ENCODE data around the gene CRIP2.
A peak's percentile ranks its signal among the peaks of the same experiment; 100 is the strongest.

Gene CRIP2

GRCh38 chr14:105496831-105497591 is 22.4 kb downstream of the CRIP2 start:
- no peaks in the 10 kb centered on the region for H3K79me2 ChIP-seq (ENCODE audit: control insufficient read depth, insufficient read depth, low read length, poor library complexity)
- H2BK5ac ChIP-seq (ENCODE audit: low read depth, low read length, poor library complexity): no peak overlapping the region
- H2AFZ ChIP-seq (ENCODE audit: insufficient read depth, low read length, poor library complexity): no peak overlapping the region
- no peak overlapping the region for H3K14ac ChIP-seq (ENCODE audit: low read length)
- H3K9ac ChIP-seq (ENCODE audit: low read length): no peak overlapping the region
- no peak overlapping the region for H4K8ac ChIP-seq (ENCODE audit: low read depth, low read length)
- no peak overlapping the region for H3K4ac ChIP-seq (ENCODE audit: low read depth, low read length)
- WGBS (ENCODE audit: extremely low coverage, insufficient coverage, insufficient read length): no CpG with 5 or more reads among the region's 32 CpGs
- H2BK12ac ChIP-seq (ENCODE audit: low read length): no peak overlapping the region
- H4K91ac ChIP-seq (ENCODE audit: low read depth, low read length): no peak overlapping the region
- H4K12ac ChIP-seq (ENCODE audit: low read depth, low read length): no peak overlapping the region
- no peak overlapping the region for H2BK120ac ChIP-seq (ENCODE audit: insufficient read depth, low read length, poor library complexity)
- H3K27me3 ChIP-seq (ENCODE audit: insufficient read depth, low read length): no peaks in the 10 kb centered on the region
- H3K4me2 ChIP-seq (ENCODE audit: low read length): no peak overlapping the region
- H3K27ac ChIP-seq (ENCODE audit: low read depth, low read length): no peak overlapping the region
- H3K4me3 ChIP-seq (ENCODE audit: low read depth, low read length): no peak overlapping the region
- H3K23ac ChIP-seq (ENCODE audit: low read length): no peak overlapping the region
- peaks cover 36% of the 10 kb centered on the region for H3K9me3 ChIP-seq (ENCODE audit: insufficient read depth, low read depth, low read length)
- peaks cover under 1 to 2% of the 10 kb centered on the region in 2 experiments for H3K4me1 ChIP-seq (ENCODE audit: control insufficient read depth in 1 of 2, insufficient read depth in 2 of 2, low read length in 2 of 2)
- DNase-seq: peak in 1 of 2 donors; percentile 58
- peaks cover 3 to 9% of the 10 kb centered on the region in 2 experiments for H3K36me3 ChIP-seq (ENCODE audit: control insufficient read depth in 1 of 2, insufficient read depth in 2 of 2, low read length in 2 of 2)
- H3K79me1 ChIP-seq (ENCODE audit: low read length): no peaks in the 10 kb centered on the region
- H2AK5ac ChIP-seq (ENCODE audit: low read length): no peak overlapping the region
- H3K18ac ChIP-seq (ENCODE audit: low read length): no peak overlapping the region

DNA sequence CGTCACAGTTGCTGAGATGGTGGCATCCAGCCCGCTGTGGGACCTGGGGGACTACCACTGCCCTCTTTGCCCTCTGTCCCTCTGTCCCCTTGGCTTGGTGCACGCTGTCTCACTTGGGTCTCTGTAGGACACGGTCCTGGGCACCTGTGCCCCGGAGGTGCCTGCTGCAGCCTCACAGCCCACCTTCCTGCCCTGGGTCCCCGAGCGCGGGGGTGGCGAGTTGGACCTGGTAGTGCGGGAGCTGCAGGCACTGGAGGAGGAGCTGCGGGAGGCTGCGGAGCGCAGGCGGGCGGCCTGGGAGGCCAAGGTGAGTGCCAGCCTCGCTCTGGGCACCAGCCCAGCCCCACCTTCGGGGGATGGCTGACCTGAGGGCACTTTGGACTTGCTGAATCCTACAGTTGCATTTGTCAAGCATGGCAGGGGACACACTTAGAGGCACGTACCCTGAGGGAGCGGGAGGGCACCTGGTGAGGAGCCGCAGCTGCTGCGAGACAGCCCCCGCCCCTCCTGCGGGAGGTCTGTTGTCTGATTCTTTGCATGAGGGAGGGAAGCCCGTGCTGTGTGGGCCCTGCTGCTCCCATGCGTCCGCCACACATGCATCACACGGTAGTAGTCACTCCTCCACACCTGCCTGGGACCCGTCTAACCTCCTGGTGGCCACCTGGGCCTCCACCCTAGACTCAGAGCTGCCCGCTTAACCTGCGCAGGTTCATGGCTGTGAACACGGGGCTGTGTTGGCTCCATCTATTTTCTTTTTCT is 23.2 kb downstream of the CRIP2 start:
- Histone ChIP-seq H2BK5ac (ENCODE audit: low read depth, low read length, poor library complexity) (no peak overlapping the region), H4K91ac (ENCODE audit: low read depth, low read length) (no peak overlapping the region), H3K4me3 (ENCODE audit: low read depth, low read length) (no peak overlapping the region), H3K23ac (ENCODE audit: low read length) (no peak overlapping the region), H3K14ac (ENCODE audit: low read length) (no peak overlapping the region), H4K12ac (ENCODE audit: low read depth, low read length) (peak overlapping the region; percentile 40), H3K18ac (ENCODE audit: low read length) (no peak overlapping the region), H3K4ac (ENCODE audit: low read depth, low read length) (no peak overlapping the region), H3K27ac (ENCODE audit: low read depth, low read length) (no peak overlapping the region), H3K4me2 (ENCODE audit: low read length) (no peak overlapping the region), H3K4me1 (ENCODE audit: control insufficient read depth in 1 of 2, insufficient read depth in 2 of 2, low read length in 2 of 2) (no peaks in the 10 kb centered on the region), H2BK12ac (ENCODE audit: low read length) (no peak overlapping the region), H2BK120ac (ENCODE audit: insufficient read depth, low read length, poor library complexity) (no peak overlapping the region), H3K27me3 (ENCODE audit: insufficient read depth, low read length) (no peaks in the 10 kb centered on the region), H2AFZ (ENCODE audit: insufficient read depth, low read length, poor library complexity) (no peak overlapping the region), H3K79me2 (ENCODE audit: control insufficient read depth, insufficient read depth, low read length, poor library complexity) (no peaks in the 10 kb centered on the region), H3K79me1 (ENCODE audit: low read length) (no peaks in the 10 kb centered on the region), H4K8ac (ENCODE audit: low read depth, low read length) (no peak overlapping the region), H3K9ac (ENCODE audit: low read length) (no peak overlapping the region), H3K9me3 (ENCODE audit: insufficient read depth, low read depth, low read length) (peaks cover 37% of the 10 kb centered on the region), H3K36me3 (ENCODE audit: control insufficient read depth in 1 of 2, insufficient read depth in 2 of 2, low read length in 2 of 2) (peaks cover 0 to 5% of the 10 kb centered on the region in 2 experiments), H2AK5ac (ENCODE audit: low read length) (no peak overlapping the region)
- peak; percentile 85 to 90 for DNase-seq
- WGBS (ENCODE audit: extremely low coverage, insufficient coverage, insufficient read length): no CpG with 5 or more reads among the region's 31 CpGs

- H2AK5ac ChIP-seq (ENCODE audit: low read length): no peak overlapping the region
- no peak overlapping the region for H2BK120ac ChIP-seq (ENCODE audit: insufficient read depth, low read length, poor library complexity)
- H3K4me1 ChIP-seq (ENCODE audit: control insufficient read depth in 1 of 2, insufficient read depth in 2 of 2, low read length in 2 of 2): no peaks in the 10 kb centered on the region
- no peak overlapping the region for H2BK5ac ChIP-seq (ENCODE audit: low read depth, low read length, poor library complexity)
- H3K9me3 ChIP-seq (ENCODE audit: insufficient read depth, low read depth, low read length): peaks cover 42% of the 10 kb centered on the region
- no peak overlapping the region for H3K14ac ChIP-seq (ENCODE audit: low read length)
- H2AFZ ChIP-seq (ENCODE audit: insufficient read depth, low read length, poor library complexity): no peak overlapping the region
- H4K91ac ChIP-seq (ENCODE audit: low read depth, low read length): no peak overlapping the region
- DNase-seq: peak; percentile 96 to 98
- H3K79me2 ChIP-seq (ENCODE audit: control insufficient read depth, insufficient read depth, low read length, poor library complexity): no peaks in the 10 kb centered on the region
- H3K23ac ChIP-seq (ENCODE audit: low read length): no peak overlapping the region
- H3K4ac ChIP-seq (ENCODE audit: low read depth, low read length): no peak overlapping the region
- H3K18ac ChIP-seq (ENCODE audit: low read length): no peak overlapping the region
- no peak overlapping the region for H3K9ac ChIP-seq (ENCODE audit: low read length)
- H3K79me1 ChIP-seq (ENCODE audit: low read length): no peaks in the 10 kb centered on the region
- H3K4me3 ChIP-seq (ENCODE audit: low read depth, low read length): no peak overlapping the region
- H2BK12ac ChIP-seq (ENCODE audit: low read length): no peak overlapping the region
- no peak overlapping the region for H3K4me2 ChIP-seq (ENCODE audit: low read length)
- H4K8ac ChIP-seq (ENCODE audit: low read depth, low read length): no peak overlapping the region
- H3K36me3 ChIP-seq (ENCODE audit: control insufficient read depth in 1 of 2, insufficient read depth in 2 of 2, low read length in 2 of 2): peaks cover 0 to 5% of the 10 kb centered on the region in 2 experiments
- no peaks in the 10 kb centered on the region for H3K27me3 ChIP-seq (ENCODE audit: insufficient read depth, low read length)
- WGBS (ENCODE audit: extremely low coverage, insufficient coverage, insufficient read length): no CpG with 5 or more reads among the region's 36 CpGs
- H4K12ac ChIP-seq (ENCODE audit: low read depth, low read length): no peak overlapping the region
- H3K27ac ChIP-seq (ENCODE audit: low read depth, low read length): no peak overlapping the region
Observed at GRCh38 chr14:105498430-105499255, 24.0 kb downstream of the CRIP2 start.

DNA sequence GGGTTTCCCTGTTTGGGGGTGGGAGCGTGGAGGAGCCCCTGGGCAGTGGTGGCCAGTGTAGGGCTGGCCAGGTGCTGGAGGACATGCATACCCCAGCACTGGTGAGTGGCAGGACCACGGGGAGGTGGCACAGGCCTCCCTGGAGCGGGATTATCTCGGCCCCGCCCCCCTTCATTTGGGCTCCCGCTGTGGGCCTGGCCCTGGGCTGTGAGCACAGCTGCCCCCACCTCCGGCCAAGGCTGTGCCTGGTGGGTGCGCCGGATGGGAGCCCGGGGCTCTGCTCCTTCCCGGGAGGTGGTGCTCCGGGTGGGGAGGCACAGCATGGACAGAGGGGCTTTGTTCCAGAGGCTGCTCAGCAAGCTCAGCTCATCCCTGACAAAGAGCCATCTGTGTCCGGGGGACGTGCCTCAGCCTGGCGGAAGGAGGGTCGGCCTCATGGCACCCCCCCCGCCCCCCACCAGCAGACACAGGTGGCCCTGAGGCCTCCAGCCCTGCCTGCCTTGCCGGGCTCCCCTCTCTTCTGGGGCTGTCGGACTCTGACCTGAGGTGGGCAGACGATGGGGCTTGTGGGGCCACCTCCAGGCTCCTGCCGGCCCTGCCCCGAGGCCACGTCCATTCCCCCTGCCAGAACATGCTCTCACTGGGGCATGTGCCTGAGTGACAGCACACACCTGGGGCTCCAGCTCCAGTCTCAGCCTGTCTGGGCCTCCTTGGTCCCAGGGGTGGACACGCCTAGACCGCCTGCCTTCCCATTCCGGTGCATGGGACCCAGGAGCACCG is 24.8 kb downstream of the CRIP2 start:
- H3K23ac ChIP-seq (ENCODE audit: low read length): no peak overlapping the region
- no peak overlapping the region for H4K12ac ChIP-seq (ENCODE audit: low read depth, low read length)
- peaks cover 0 to 5% of the 10 kb centered on the region in 2 experiments for H3K36me3 ChIP-seq (ENCODE audit: control insufficient read depth in 1 of 2, insufficient read depth in 2 of 2, low read length in 2 of 2)
- H3K9me3 ChIP-seq (ENCODE audit: insufficient read depth, low read depth, low read length): peaks cover 47% of the 10 kb centered on the region
- no peaks in the 10 kb centered on the region for H3K4me1 ChIP-seq (ENCODE audit: control insufficient read depth in 1 of 2, insufficient read depth in 2 of 2, low read length in 2 of 2)
- no peak overlapping the region for H3K27ac ChIP-seq (ENCODE audit: low read depth, low read length)
- H4K91ac ChIP-seq (ENCODE audit: low read depth, low read length): no peak overlapping the region
- WGBS (ENCODE audit: extremely low coverage, insufficient coverage, insufficient read length): no CpG with 5 or more reads among the region's 27 CpGs
- H3K18ac ChIP-seq (ENCODE audit: low read length): no peak overlapping the region
- DNase-seq: peak in 1 of 2 donors; percentile 36
- H2BK12ac ChIP-seq (ENCODE audit: low read length): no peak overlapping the region
- H3K9ac ChIP-seq (ENCODE audit: low read length): no peak overlapping the region
- no peak overlapping the region for H3K4me3 ChIP-seq (ENCODE audit: low read depth, low read length)
- no peak overlapping the region for H2BK120ac ChIP-seq (ENCODE audit: insufficient read depth, low read length, poor library complexity)
- no peak overlapping the region for H3K4ac ChIP-seq (ENCODE audit: low read depth, low read length)
- H2AK5ac ChIP-seq (ENCODE audit: low read length): no peak overlapping the region
- no peaks in the 10 kb centered on the region for H3K79me2 ChIP-seq (ENCODE audit: control insufficient read depth, insufficient read depth, low read length, poor library complexity)
- H3K4me2 ChIP-seq (ENCODE audit: low read length): no peak overlapping the region
- no peak overlapping the region for H2BK5ac ChIP-seq (ENCODE audit: low read depth, low read length, poor library complexity)
- no peak overlapping the region for H2AFZ ChIP-seq (ENCODE audit: insufficient read depth, low read length, poor library complexity)
- H3K14ac ChIP-seq (ENCODE audit: low read length): no peak overlapping the region
- H3K27me3 ChIP-seq (ENCODE audit: insufficient read depth, low read length): no peaks in the 10 kb centered on the region
- no peak overlapping the region for H4K8ac ChIP-seq (ENCODE audit: low read depth, low read length)
- H3K79me1 ChIP-seq (ENCODE audit: low read length): no peaks in the 10 kb centered on the region
